GM18499 (cell line): ENCODE measurements around the gene TNS2.

Experiments used
- ATAC-seq: cut with Tn5 transposase; IDR thresholded peaks from one replicate; pipeline ENCODE4 v1.9.1; 2021; ENCODE audit warnings: moderate number of reproducible peaks; ENCODE audit not compliant: insufficient read depth, unreplicated experiment

Gene TNS2

GRCh38 chr12:53055471-53056266 lies 5.8 kb downstream of the TNS2 start:
- ATAC-seq = no peak

GRCh38 chr12:53056296-53056695 lies 6.4 kb downstream of the TNS2 start:
- ATAC-seq = no peak

- no peak for ATAC-seq
Observed at GRCh38 chr12:53056901-53057300, 7.0 kb downstream of the TNS2 start.

GRCh38 chr12:53057816-53058500 lies 8.1 kb downstream of the TNS2 start:
- no peak for ATAC-seq

- ATAC-seq = no peak
Observed at GRCh38 chr12:53058674-53059433, 9.0 kb downstream of the TNS2 start.

- ATAC-seq = no peak
Observed at GRCh38 chr12:53059434-53060063, 9.7 kb downstream of the TNS2 start.

- no peak for ATAC-seq
Observed at GRCh38 chr12:53060064-53060720, 10.3 kb downstream of the TNS2 start.

GRCh38 chr12:53060721-53061276 lies 10.9 kb downstream of the TNS2 start:
- no peak for ATAC-seq

- ATAC-seq = no peak
Observed at GRCh38 chr12:53061404-53062010, 11.6 kb downstream of the TNS2 start.

GRCh38 chr12:53062011-53062961 lies 12.4 kb downstream of the TNS2 start:
- no peak for ATAC-seq

GRCh38 chr12:53062977-53063707 lies 13.3 kb downstream of the TNS2 start:
- no peak for ATAC-seq

- ATAC-seq = no peak
Observed at GRCh38 chr12:53063708-53064612, 14.1 kb downstream of the TNS2 start.

- ATAC-seq = no peak
Observed at GRCh38 chr12:53064613-53065436, 15.0 kb downstream of the TNS2 start.

GRCh38 chr12:53065470-53065869 lies 15.6 kb downstream of the TNS2 start:
- no peak for ATAC-seq

- ATAC-seq = no peak
Observed at GRCh38 chr12:53065975-53066931, 16.4 kb downstream of the TNS2 start.
